ENCODE data around the gene GOLGA1. TPM values are rescaled to one million over a fixed set of nuclear protein-coding genes. Genes with fewer than 3 reads are reported as not detected.

Gene GOLGA1
- total and polyA plus RNA-seq, 2 of the 13 experiments (the other 11 are each of a cell fraction or from before 2014, with no cell fraction given) = 12.7 to 15.9 TPM

- no peak; the same call in 1 of the 2 replicates for TF ChIP-seq ZNF788 (CRISPR knock-in tag; IDR thresholded peaks at IDR 0.05; ENCODE audit: borderline replicate concordance)
- peak; percentile 99 for TF ChIP-seq PRDM10 (CRISPR knock-in tag; IDR thresholded peaks at IDR 0.05; ENCODE audit: low read depth)
- TF ChIP-seq FOXO4 (CRISPR knock-in tag; conservative IDR thresholded peaks at IDR 0.05) = no peak
- peak; percentile 86; the same call in 1 of the 2 replicates for TF ChIP-seq ZNF224 (CRISPR knock-in tag; IDR thresholded peaks at IDR 0.05)
- TF ChIP-seq HOXD1 (CRISPR knock-in tag; IDR thresholded peaks at IDR 0.05) = 0 out of 2 replicates have a peak, but pooled peaks have one; percentile 11
- peak; percentile 99 for TF ChIP-seq SPEN (CRISPR knock-in tag; IDR thresholded peaks at IDR 0.05; ENCODE audit: low read depth)
- TF ChIP-seq ZHX2 (IDR thresholded peaks at IDR 0.05; ENCODE audit: low read depth) = no peak
- TF ChIP-seq ZHX2 (CRISPR knock-in tag; IDR thresholded peaks at IDR 0.05; ENCODE audit: borderline replicate concordance) = peak; percentile 55
- TF ChIP-seq NFAT5 (CRISPR knock-in tag; IDR thresholded peaks at IDR 0.05) = peak; percentile 80; the same call in 1 of the 2 replicates
Measured at GRCh38 chr9:124861342-124862229, 79.3 kb downstream of the GOLGA1 start, which contains the start of the genes ARPC5L and RPL35 (continued).

All from HepG2 (cell line).